Mesothelial cell of epicardium (in vitro differentiated cells): ENCODE data around the gene D2HGDH. TPM values are rescaled to one million over a fixed set of nuclear protein-coding genes. Genes with fewer than 3 reads are reported as not detected.
"Not testable (repeated sequence)": the region's sequence is repeated elsewhere in the genome, so short reads cannot be mapped to it uniquely, and the experiment has no call there.

Experiments used
- DNase-seq, 2 experiments: peaks; one replicate each; pipeline ENCODE4 v3.0.0; 2021; ENCODE audit warnings: low spot score in 2 of 2; ENCODE audit not compliant: unreplicated experiment in 2 of 2
- H3K27ac Mint-ChIP-seq: 2 replicates; pipeline ENCODE4 v1.8.0; 2021; ENCODE audit warnings: mixed read lengths
- H3K27me3 Mint-ChIP-seq: 2 replicates; pipeline ENCODE4 v1.8.0; 2021; ENCODE audit warnings: low read depth, mixed read lengths
- H3K36me3 Mint-ChIP-seq: 2 replicates; pipeline ENCODE4 v1.8.0; 2021; ENCODE audit warnings: mixed read lengths
- H3K4me1 Mint-ChIP-seq: 2 replicates; pipeline ENCODE4 v1.8.0; 2021; ENCODE audit warnings: mixed read lengths
- H3K4me3 Mint-ChIP-seq: 2 replicates; pipeline ENCODE4 v1.8.0; 2021; ENCODE audit warnings: mild to moderate bottlenecking, moderate library complexity, mixed read lengths
- H3K9me3 Mint-ChIP-seq: 2 replicates; pipeline ENCODE4 v1.8.0; 2021; ENCODE audit warnings: mixed read lengths
- CTCF ChIP-seq: fragments of 200-600 bp; sonication (generic); IDR thresholded peaks from one replicate; pipeline ENCODE4 v1.5.0; 2021; ENCODE audit warnings: antibody characterized with exemption; ENCODE audit not compliant: unreplicated experiment
- total RNA-seq: library from RNA; stranded (reverse); gene quantifications from 3 replicates; pipeline ENCODE4 v1.2.1, GENCODE V29; 2021

Gene D2HGDH
- total RNA-seq, 1 donor from 2014 or later: 60.3 TPM

- TF ChIP-seq CTCF: no peak
- Mint-ChIP-seq H3K4me1 (peaks cover 8% of the 10 kb centered on the region), H3K27me3 (no peaks in the 10 kb centered on the region), H3K9me3 (peaks cover 3% of the 10 kb centered on the region), H3K4me3 (no peak overlapping the region), H3K36me3 (no peaks in the 10 kb centered on the region), H3K27ac (no peak overlapping the region)
- DNase-seq: peak in 1 of 2 experiments; percentile 18
Measured at GRCh38 chr2:241797441-241798080, 63.1 kb downstream of the D2HGDH start.

GRCh38 chr2:241798081-241798630 is 63.7 kb downstream of the D2HGDH start:
- Mint-ChIP-seq H3K9me3 (peaks cover 3% of the 10 kb centered on the region), H3K4me3 (no peak overlapping the region), H3K36me3 (no peaks in the 10 kb centered on the region), H3K27ac (no peak overlapping the region), H3K27me3 (no peaks in the 10 kb centered on the region), H3K4me1 (peaks cover 8% of the 10 kb centered on the region)
- peak in 1 of 2 experiments; percentile 16 for DNase-seq
- no peak for TF ChIP-seq CTCF

- peak; percentile 17 to 34 for DNase-seq
- no peaks in the 10 kb centered on the region for H3K27me3 Mint-ChIP-seq
Measured at GRCh38 chr2:241798631-241799521, 64.4 kb downstream of the D2HGDH start.

GRCh38 chr2:241799522-241800197 is 65.2 kb downstream of the D2HGDH start:
- no peaks in the 10 kb centered on the region for H3K36me3 Mint-ChIP-seq
- peak; percentile 16 to 34 for DNase-seq
- H3K9me3 Mint-ChIP-seq: no peaks in the 10 kb centered on the region
- H3K4me1 Mint-ChIP-seq: peaks cover 10% of the 10 kb centered on the region
- H3K27me3 Mint-ChIP-seq: no peaks in the 10 kb centered on the region
- no peak for TF ChIP-seq CTCF
- no peak overlapping the region for H3K27ac Mint-ChIP-seq
- no peak overlapping the region for H3K4me3 Mint-ChIP-seq

More at GRCh38 chr2:241798631-241799521, 64.4 kb downstream of the D2HGDH start:
- no peaks in the 10 kb centered on the region for H3K9me3 Mint-ChIP-seq
- H3K27ac Mint-ChIP-seq: no peak overlapping the region
- no peak for TF ChIP-seq CTCF
- H3K36me3 Mint-ChIP-seq: no peaks in the 10 kb centered on the region
- H3K4me1 Mint-ChIP-seq: peaks cover 8% of the 10 kb centered on the region
- H3K4me3 Mint-ChIP-seq: no peak overlapping the region

- H3K9me3 Mint-ChIP-seq, H3K27ac Mint-ChIP-seq: not testable (repeated sequence)
- DNase-seq: peak in 1 of 2 experiments; percentile 36
Measured at GRCh38 chr2:241800198-241800903, 65.9 kb downstream of the D2HGDH start.

More at GRCh38 chr2:241800198-241800903, 65.9 kb downstream of the D2HGDH start:
- H3K27me3 Mint-ChIP-seq, H3K4me3 Mint-ChIP-seq, H3K36me3 Mint-ChIP-seq: not testable (repeated sequence)
- peaks cover 14% of the 10 kb centered on the region for H3K4me1 Mint-ChIP-seq
